Endometrial microvascular endothelial cells (primary cell): ENCODE data around the gene CHRM4. TPM values are rescaled to one million over a fixed set of nuclear protein-coding genes. Genes with fewer than 3 reads are reported as not detected.

Source experiments
- in situ Hi-C: cut with HindIII; loops from 2 replicates; pipeline ENCODE4 v1.10.0; 2017; ENCODE audit warnings: low sequenced_read_pairs, low pct_unique_long_range_greater_than_20kb; ENCODE audit errors: inconsistent ontology term
- total RNA-seq: library from RNA; depleted of rRNA; stranded (reverse); fragments of >200 nt; gene quantifications from one replicate; pipeline ENCODE4 v1.2.3, GENCODE V29; 2015; ENCODE audit errors: inconsistent ontology term

CHRM4 gene
- total RNA-seq, 1 donor from 2014 or later, result not detected

DNA sequence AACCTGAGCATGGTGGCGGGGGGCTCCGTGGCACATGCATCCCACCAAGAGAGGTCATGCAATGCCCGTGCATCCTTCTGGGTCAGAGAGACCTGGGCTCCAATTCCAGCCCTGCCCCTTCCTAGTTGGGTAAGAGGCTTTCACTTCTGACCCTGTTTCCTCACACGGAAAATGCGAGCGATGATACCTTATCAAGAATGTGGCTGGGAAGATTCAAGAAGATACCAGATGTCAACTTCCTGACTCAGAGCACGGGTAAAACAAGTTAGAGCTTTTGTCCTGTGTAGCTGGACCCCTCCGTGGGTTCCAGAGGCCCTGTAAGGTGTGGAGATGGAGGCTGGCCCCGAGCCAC lies 53.0 kb downstream of the CHRM4 start:
- in situ Hi-C loops, result loop anchor here (10.0 kb wide), 1 partner anchor 104 kb away; no protein-coding TSS in a partner anchor

DNA sequence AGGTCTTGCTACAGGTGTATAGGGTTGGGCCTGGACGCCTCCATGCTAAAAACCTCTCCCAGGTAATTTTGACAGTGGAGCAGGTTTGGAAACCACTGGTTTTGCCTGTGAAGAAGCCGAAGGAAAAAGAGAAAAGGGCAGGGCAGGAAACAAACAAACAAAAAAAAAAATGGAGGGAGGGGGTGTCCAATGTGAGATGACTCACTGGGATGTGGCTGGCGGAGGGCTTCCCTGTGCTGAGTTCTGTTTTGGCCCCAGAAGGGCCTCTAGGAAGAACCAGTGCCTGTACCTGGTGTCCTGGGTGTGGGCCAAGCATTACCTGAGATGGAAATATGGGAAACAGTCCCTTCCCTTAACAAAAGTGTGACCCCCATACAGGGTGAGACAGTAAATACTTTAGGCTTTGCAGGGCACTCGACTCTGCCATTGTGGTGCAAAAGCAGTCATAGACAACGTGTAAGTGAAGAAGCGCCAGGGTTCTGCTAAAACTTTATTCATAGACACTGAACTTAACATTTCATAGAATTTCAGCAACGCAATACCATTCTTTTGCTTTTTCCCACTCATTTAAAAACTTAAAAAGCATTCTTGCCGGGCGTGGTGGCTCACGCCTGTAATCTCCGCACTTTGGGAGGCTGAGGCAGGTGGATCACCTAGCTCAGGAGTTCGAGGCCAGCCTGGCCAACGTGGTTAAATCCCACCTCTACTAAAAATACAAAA lies 53.8 kb downstream of the CHRM4 start:
- in situ Hi-C loops, result loop anchor here (10.0 kb wide), 1 partner anchor 103 kb away; no protein-coding TSS in a partner anchor

DNA sequence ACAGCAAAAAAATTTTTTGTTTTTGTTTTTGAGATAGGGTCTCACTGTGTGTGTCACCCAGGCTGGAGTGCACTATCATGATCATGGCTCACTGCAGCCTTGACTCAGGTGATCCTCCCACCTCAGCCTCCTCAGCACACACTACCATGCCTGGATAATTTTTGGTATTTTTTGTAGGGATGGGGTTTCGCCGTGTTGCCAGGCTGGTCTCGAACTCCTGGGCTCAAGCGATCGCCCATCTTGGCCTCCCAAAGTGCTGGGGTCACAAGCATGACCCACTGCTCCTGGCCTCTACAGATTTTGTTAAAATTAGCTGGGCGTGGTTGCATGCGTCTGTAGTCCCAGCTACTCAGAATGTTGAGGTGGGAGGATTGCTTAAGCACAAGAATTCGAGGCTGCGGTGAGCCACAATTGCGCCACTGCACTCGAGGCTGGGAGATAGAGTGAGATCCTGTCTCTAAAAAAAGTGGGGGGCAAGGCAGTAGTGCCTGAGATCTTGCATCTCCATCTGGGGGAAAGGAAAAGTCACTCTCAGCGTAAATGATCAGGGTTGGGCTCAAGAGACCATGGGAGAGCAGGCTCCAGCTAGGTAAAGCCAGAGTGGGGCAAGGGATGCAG lies 54.9 kb downstream of the CHRM4 start:
- in situ Hi-C loops, result loop anchor here (10.0 kb wide), 1 partner anchor 102 kb away; no protein-coding TSS in a partner anchor

DNA sequence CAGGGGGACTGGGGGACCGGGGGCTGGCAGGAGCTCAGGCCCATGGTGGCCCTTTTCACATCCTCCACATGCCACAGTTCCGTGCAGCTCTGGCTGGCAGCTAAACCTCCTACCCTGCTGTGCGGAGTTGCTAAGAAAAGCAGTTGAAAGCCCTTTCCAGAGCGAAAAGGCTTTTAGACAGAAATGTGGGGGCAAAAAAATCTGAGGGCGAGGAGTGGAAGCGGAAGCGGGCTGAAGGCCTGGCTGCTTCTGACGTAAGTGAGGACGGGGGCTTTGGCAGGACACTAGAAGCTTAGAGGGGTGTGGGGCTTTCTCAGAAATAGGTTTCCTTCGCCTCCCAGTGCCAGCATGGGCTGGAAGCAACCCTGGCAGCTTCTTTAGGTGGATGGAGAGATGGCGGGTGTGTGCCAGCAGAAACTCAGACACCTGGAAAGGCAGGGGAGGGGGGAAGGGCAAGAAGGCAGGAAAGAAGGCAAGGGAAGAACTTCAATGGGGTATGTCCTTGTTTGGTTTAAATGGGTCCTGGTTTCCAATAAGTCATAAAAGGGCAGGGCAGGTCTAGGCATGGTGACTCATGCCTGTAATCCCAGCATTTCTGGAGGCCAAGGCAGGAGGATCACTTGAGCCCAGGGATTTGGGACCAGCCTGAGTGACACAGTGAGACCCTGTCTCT lies 55.5 kb downstream of the CHRM4 start:
- in situ Hi-C loops, result loop anchor here (10.0 kb wide), 1 partner anchor 101 kb away; no protein-coding TSS in a partner anchor

DNA sequence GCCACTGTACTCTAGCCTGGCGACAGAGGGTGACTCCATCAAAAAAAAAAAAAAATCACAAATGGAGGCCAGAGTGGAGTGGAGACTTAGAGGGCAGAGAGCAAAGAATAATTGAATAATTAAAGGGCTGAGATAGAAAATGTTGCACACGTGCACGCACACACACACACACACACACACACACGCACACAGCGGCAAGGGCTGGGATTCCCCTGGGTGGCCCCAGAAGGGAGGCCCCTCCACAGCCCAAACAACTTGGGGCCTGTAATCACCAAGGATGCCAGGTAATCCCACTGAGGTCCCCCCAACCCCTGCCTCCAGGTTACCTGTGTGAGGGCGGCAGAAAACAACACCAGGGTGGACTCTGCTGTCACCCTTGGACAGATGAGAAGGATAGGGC lies 56.3 kb downstream of the CHRM4 start:
- in situ Hi-C loops, result loop anchor here (10.0 kb wide), 1 partner anchor 100 kb away; no protein-coding TSS in a partner anchor

DNA sequence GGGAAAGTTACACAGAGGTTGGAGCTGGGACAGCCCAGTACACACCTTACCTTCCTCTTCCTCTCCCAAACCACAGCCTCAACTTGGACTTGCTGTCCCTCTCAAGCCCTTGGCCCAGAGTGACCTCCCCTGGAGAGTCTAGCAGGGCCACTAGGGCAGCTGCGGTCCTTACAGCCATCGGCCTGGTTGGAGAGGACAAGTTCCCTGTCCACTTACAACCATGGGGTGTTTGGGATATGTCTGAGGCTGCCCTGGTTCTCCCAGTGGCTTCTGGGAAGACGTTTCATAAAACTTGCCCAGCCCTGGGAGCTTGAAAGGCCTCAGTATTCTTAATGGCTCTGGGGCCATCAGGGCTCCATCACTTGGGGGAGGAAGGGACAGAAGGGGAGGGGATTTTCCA lies 57.4 kb downstream of the CHRM4 start:
- in situ Hi-C loops, result loop anchor here (10.0 kb wide), 1 partner anchor 99 kb away; no protein-coding TSS in a partner anchor

Other genes starting within 250 kb of the CHRM4 start
- gene CREB3L1, start 114.1 kb downstream of the CHRM4 start, total RNA-seq, result 2.4 TPM
- gene DGKZ, start 44.3 kb downstream of the CHRM4 start, total RNA-seq, result 95.0 TPM
- gene MDK, start 10.1 kb downstream of the CHRM4 start, total RNA-seq, result 93.8 TPM
- 40.6 TPM for gene AMBRA1, start 202.2 kb upstream of the CHRM4 start, total RNA-seq
- 3.4 TPM for gene HARBI1, start 225.5 kb upstream of the CHRM4 start, total RNA-seq
- 87.7 TPM for gene ATG13, start 225.8 kb upstream of the CHRM4 start, total RNA-seq